Measurements from ENCODE around the gene SH3PXD2A.

DNA sequence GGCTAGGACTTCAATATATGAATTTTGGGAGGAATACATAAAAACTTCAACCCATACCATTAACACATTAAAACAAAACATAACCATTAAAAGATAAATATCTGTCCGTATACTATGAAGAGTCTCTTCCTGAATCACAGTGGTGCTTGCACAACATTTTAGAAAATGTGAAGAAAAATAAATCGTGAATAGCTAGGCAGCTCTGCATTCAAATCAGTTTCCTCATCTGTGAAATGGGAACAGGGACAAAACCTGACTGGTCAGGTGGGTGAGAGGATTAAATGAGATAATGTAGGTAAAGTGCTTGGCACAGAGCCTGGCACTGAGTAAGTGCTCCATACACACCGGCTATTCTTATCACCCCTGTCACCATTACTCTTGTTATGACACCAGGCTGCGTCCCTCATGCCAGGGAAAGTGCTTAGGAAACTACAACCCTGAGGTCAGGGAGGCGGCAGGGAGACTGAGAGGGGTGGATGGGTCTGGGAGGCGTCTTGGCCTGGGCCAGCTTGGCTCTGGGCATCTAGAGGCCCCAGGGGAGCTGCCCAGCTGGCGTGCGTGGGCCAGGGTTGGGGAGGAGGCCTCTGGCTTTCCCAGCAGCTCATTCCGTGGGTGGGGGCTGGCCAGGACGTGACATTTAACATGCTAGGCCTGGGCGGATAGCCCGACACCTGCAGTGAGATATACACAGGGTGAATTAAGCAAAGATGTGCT is 78.3 kb downstream of the SH3PXD2A start:
- TF ChIP-seq POLR2A (IDR thresholded peaks at IDR 0.05) (no peak), CTCF (IDR thresholded peaks at IDR 0.05) (no peak)

Data from adrenal gland (tissue), 5 donors.